HG03432 (cell line): ENCODE measurements around the gene PEAR1.
"Not testable (repeated sequence)": the region's sequence is repeated elsewhere in the genome, so short reads cannot be mapped to it uniquely, and the experiment has no call there.

Source experiments
- ATAC-seq: cut with Tn5 transposase; IDR thresholded peaks from one replicate; pipeline ENCODE4 v1.9.1; 2021; ENCODE audit warnings: mild to moderate bottlenecking, moderate library complexity; ENCODE audit not compliant: unreplicated experiment

PEAR1 gene

GRCh38 chr1:156914440-156914856 is 20.9 kb downstream of the PEAR1 start:
- no peak for ATAC-seq

- ATAC-seq, result peak; percentile 48
These were observed 26.9 kb downstream of the PEAR1 start, which contains the start of gene LRRC71 for GRCh38 chr1:156920233-156921052. Gene LRRC71, plus strand, starts transcription at chr1:156920632. Its CDS starts 172 bp downstream, at chr1:156920804.

GRCh38 chr1:156921053-156921529 is 27.6 kb downstream of the PEAR1 start:
- no peak for ATAC-seq

GRCh38 chr1:156922986-156923669 is 29.6 kb downstream of the PEAR1 start:
- no peak for ATAC-seq

- ATAC-seq, result no peak
These were observed 30.4 kb downstream of the PEAR1 start for GRCh38 chr1:156923670-156924477.

GRCh38 chr1:156924478-156925153 is 31.1 kb downstream of the PEAR1 start:
- no peak for ATAC-seq

- no peak for ATAC-seq
These were observed 31.9 kb downstream of the PEAR1 start for GRCh38 chr1:156925154-156926010.

- ATAC-seq, result no peak
These were observed 32.7 kb downstream of the PEAR1 start for GRCh38 chr1:156926175-156926574.

- ATAC-seq, result not testable (repeated sequence)
These were observed 33.2 kb downstream of the PEAR1 start for GRCh38 chr1:156926695-156927094.

- ATAC-seq, result peak; percentile 61
These were observed 33.9 kb downstream of the PEAR1 start for GRCh38 chr1:156927215-156928042.

- no peak for ATAC-seq
These were observed 34.6 kb downstream of the PEAR1 start for GRCh38 chr1:156928043-156928602.

GRCh38 chr1:156929596-156930238 is 36.2 kb downstream of the PEAR1 start:
- no peak for ATAC-seq

DNA sequence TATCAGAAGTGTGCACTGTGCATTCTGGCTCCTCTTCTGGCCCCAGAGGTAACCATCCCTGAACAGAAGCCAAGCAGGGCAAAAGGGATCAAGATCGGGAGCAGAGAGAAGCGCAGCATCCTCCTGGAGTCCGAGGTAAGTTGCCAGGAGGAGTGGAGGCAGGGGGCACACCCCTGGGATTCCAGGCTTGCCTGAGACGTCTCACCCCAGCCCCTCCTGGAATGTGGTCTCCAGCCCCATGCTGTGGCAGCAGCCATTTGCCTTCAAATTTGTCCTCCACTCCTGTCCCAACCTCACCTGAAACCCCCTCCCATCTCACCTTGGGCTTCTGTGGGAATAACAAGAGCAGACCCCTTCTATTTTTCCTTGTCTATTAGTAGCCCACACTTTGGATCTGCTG is 37.0 kb downstream of the PEAR1 start:
- ATAC-seq, result no peak

DNA sequence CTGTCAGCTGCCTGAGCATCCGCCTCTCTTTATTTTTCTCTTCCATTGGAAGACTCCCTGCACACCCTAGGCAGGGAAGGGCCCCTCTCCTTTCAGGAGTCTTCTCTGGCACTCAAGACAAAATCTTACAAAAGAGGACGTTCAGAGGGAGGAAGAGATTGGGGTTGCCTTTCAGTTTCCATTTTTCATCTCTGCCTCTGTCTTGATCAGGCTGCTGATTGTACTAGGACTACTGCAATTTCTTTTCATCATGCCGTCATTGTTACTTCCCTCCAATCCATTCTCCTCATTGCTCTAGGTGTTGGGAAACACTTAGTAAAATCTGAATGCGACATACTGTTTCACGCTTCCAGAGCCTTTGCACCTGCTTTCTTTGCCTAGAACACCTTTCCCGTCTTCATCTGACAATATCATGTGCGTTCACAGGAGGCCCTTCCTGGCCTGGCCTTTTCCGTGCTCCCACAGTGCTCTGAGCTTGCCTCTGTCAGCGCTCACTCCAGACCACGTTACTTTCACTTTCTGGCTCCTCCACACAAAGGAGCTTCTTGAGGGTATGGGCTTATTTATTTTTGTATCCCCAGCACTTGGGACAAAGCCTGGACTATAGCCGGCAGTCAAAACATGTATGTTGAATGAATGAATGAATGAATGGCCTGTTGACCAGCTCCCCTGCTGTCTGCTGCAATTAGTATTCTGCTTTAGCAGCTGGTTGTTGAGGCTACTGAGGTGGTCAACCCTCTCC is 37.9 kb downstream of the PEAR1 start:
- ATAC-seq, result no peak

DNA sequence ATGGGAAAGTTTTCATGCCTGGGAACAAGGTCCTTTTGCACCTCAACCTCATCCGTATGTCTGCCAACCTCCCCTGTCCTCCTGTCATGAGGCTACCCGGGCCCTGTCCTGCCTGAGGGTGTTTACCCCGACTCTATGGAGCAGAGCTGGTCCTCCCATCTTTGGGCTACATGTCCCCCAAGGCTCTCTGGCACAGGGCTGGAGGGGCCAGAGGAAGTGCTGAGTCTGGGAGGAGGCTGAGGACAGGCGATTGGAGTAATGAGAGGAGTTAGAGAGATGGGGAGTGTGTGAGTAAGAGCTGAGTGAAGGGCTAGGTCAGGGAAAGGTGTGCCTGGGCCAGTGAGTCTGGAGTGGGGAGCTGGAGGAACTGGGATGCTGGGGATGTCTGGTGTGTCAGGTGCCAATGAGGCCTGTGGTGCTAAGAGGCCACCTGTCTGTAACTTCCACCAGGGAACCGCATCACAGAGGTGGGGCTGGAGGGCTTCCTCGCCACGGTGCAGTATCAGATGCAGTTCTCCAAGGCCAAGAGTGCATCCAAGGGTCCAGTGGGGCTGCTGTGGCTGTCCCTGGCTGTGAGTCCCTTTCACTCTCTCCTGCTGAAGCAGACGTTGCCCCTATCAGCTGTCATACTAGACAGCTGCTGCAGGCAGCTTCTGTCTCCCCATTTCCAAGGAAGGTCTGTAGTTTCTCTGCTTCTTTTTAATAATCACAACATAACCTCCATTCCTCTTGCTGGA is 38.6 kb downstream of the PEAR1 start:
- no peak for ATAC-seq

DNA sequence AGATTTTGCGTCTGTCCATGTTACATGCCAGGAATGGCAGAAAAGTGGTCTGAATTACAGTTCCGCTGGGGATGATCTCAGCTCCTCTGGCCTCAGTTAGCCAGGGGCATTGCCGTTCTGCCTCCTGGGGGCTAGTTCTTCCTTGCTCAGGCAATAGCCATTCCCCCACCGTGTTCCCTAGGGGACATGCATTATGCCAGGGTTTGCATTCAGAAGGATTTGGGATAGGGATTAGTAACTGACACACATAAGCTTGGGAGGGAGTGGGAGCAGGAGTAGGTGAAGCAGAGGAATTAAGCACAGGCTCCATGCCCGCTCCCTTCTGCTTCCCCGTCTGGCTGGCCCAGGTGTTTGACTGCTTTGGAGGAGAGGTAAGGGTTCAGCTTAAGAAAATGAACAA is 39.6 kb downstream of the PEAR1 start:
- ATAC-seq, result no peak
